ENCODE results near the gene ADAT2. TPM values are rescaled to one million over a fixed set of nuclear protein-coding genes. Genes with fewer than 3 reads are reported as not detected.

ADAT2 gene
- polyA plus RNA-seq, result 10 to 100 TPM in 1 of 4 donors, 1 to 10 TPM in 2, under 1 TPM in 1; 0.81 to 31.6 (median 2.8) TPM
- long read RNA-seq, donor 1, full-length matches to known transcripts, result 7 of 32 reads
- long read RNA-seq, donor 1, partial matches to known transcripts, result 25 of 32 reads
- long read RNA-seq, donor 1, other reads (novel, unspliced or antisense), result 0 of 32 reads
- long read RNA-seq, donor 2, full-length matches to known transcripts, result 4 of 4 reads
- long read RNA-seq, donor 2, partial matches to known transcripts, result 0 of 4 reads
- long read RNA-seq, donor 2, other reads (novel, unspliced or antisense), result 0 of 4 reads
- long read RNA-seq, donor 3, full-length matches to known transcripts, result 2 of 9 reads
- long read RNA-seq, donor 3, partial matches to known transcripts, result 0 of 9 reads
- long read RNA-seq, donor 3, other reads (novel, unspliced or antisense), result 7 of 9 reads
- long read RNA-seq, donor 4, result 0 reads
- long read RNA-seq, donor 5, partial matches to known transcripts, result 0 of 5 reads
- long read RNA-seq, donor 5, other reads (novel, unspliced or antisense), result 5 of 5 reads
- long read RNA-seq, donor 6, full-length matches to known transcripts, result 1 of 1 reads
- long read RNA-seq, donor 6, partial matches to known transcripts, result 0 of 1 reads
- long read RNA-seq, donor 6, other reads (novel, unspliced or antisense), result 0 of 1 reads
- long read RNA-seq, donor 7, partial matches to known transcripts, result 0 of 1 reads
- long read RNA-seq, donor 7, other reads (novel, unspliced or antisense), result 0 of 1 reads
- long read RNA-seq, donor 8, full-length matches to known transcripts, result 1 of 1 reads
- long read RNA-seq, donor 8, partial matches to known transcripts, result 0 of 1 reads
- long read RNA-seq, donor 8, other reads (novel, unspliced or antisense), result 0 of 1 reads
- long read RNA-seq, donor 9, result 0 reads
- long read RNA-seq, donor 10, full-length matches to known transcripts, result 1 of 1 reads
- long read RNA-seq, donor 10, partial matches to known transcripts, result 0 of 1 reads
- long read RNA-seq, donor 10, other reads (novel, unspliced or antisense), result 0 of 1 reads

- no peak for FAIRE-seq
- WGBS, 3 donors, result 0% methylated on average over 56 of the region's 56 CpGs
Measured at GRCh38 chr6:143450453-143451371, at the start of gene ADAT2, which contains the start of gene PEX3. TSS of gene ADAT2 (minus strand) at chr6:143450695. CDS start at chr6:143450658, 37 bp downstream. TSS of gene PEX3 (plus strand) at chr6:143450805. CDS start at chr6:143451043, 238 bp downstream.

DNA sequence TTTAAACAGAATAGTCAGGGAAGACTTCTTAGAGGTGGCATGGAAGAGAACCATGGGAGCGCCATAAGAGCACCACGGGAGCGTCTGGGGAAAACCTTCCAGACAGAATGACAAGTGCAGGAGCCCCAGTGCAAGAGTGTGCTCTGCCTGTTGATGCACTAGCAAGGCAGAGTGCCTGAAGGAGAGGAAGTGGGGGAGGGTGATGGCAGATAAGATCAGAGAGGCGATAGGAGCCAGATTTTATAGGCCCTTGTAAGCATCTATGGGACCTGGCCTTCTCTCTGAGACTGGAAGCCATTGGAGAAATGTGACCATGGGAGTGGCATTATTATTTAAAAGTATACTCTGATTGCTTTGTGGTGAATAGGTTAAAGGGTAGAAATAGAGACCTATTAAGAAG, 47.9 kb upstream of the ADAT2 start:
- Histone ChIP-seq H3K36me3 (ENCODE audit: control insufficient read depth in 3 of 3, insufficient read depth in 2 of 3, low read depth in 1 of 3, low read length in 3 of 3) (peaks cover 0 to 26% (median 19%) of the 10 kb centered on the region in 3 donors), H3K9me3 (ENCODE audit: control insufficient read depth in 2 of 2, insufficient read depth in 1 of 2, low read depth in 1 of 2, low read length in 1 of 2) (no peaks in the 10 kb centered on the region), H3K4me1 (ENCODE audit: control insufficient read depth in 3 of 3, insufficient read depth in 2 of 3, low read depth in 1 of 3, low read length in 2 of 3) (no peaks in the 10 kb centered on the region), H3K27ac (ENCODE audit: low read depth in 1 of 3, low read length in 2 of 3) (no peak overlapping the region), H3K27me3 (ENCODE audit: control insufficient read depth in 3 of 3, insufficient read depth in 3 of 3, low read length in 3 of 3) (no peaks in the 10 kb centered on the region), H3K4me3 (ENCODE audit: low read depth in 1 of 3, low read length in 3 of 3) (no peak overlapping the region)
- no peak for FAIRE-seq
- WGBS, 3 donors, result 79 to 94% (median 91%) methylated on average over 4 of the region's 4 CpGs
- DNase-seq, result no peak

More at GRCh38 chr6:143450453-143451371, at the start of gene ADAT2, which contains the start of gene PEX3:
- peaks cover 0 to 8% (median 6%) of the 10 kb centered on the region in 3 donors for H3K4me1 ChIP-seq (ENCODE audit: control insufficient read depth in 3 of 3, insufficient read depth in 2 of 3, low read depth in 1 of 3, low read length in 2 of 3)
- peak within 1 kb of the TSS; percentile 77 to 86 (median 86) for H3K27ac ChIP-seq (ENCODE audit: low read depth in 1 of 3, low read length in 2 of 3)
- peak within 1 kb of the TSS; percentile 48 to 92 (median 85) for H3K4me3 ChIP-seq (ENCODE audit: low read depth in 1 of 3, low read length in 3 of 3)
- DNase-seq, result peak; percentile 94 to 97
- peaks cover 0 to 3% (median 0%) of the 10 kb centered on the region in 3 donors for H3K36me3 ChIP-seq (ENCODE audit: control insufficient read depth in 3 of 3, insufficient read depth in 2 of 3, low read depth in 1 of 3, low read length in 3 of 3)
- H3K9me3 ChIP-seq (ENCODE audit: control insufficient read depth in 2 of 2, insufficient read depth in 1 of 2, low read depth in 1 of 2, low read length in 1 of 2), result no peaks in the 10 kb centered on the region
- H3K27me3 ChIP-seq (ENCODE audit: control insufficient read depth in 3 of 3, insufficient read depth in 3 of 3, low read length in 3 of 3), result no peaks in the 10 kb centered on the region

- no peak overlapping the region for H3K27ac ChIP-seq (ENCODE audit: low read depth in 1 of 3, low read length in 2 of 3)
- H3K36me3 ChIP-seq (ENCODE audit: control insufficient read depth in 3 of 3, insufficient read depth in 2 of 3, low read depth in 1 of 3, low read length in 3 of 3), result peaks cover 0 to 26% (median 22%) of the 10 kb centered on the region in 3 donors
- DNase-seq (no peak), FAIRE-seq (no peak)
- H3K4me1 ChIP-seq (ENCODE audit: control insufficient read depth in 3 of 3, insufficient read depth in 2 of 3, low read depth in 1 of 3, low read length in 2 of 3), result no peaks in the 10 kb centered on the region
- no peak overlapping the region for H3K4me3 ChIP-seq (ENCODE audit: low read depth in 1 of 3, low read length in 3 of 3)
- WGBS, 3 donors, result 95 to 100% (median 98%) methylated on average over 1 of the region's 1 CpG
- H3K9me3 ChIP-seq (ENCODE audit: control insufficient read depth in 2 of 2, insufficient read depth in 1 of 2, low read depth in 1 of 2, low read length in 1 of 2), result no peaks in the 10 kb centered on the region
- H3K27me3 ChIP-seq (ENCODE audit: control insufficient read depth in 3 of 3, insufficient read depth in 3 of 3, low read length in 3 of 3), result no peaks in the 10 kb centered on the region
Measured at GRCh38 chr6:143496974-143497373, 46.5 kb upstream of the ADAT2 start.

DNA sequence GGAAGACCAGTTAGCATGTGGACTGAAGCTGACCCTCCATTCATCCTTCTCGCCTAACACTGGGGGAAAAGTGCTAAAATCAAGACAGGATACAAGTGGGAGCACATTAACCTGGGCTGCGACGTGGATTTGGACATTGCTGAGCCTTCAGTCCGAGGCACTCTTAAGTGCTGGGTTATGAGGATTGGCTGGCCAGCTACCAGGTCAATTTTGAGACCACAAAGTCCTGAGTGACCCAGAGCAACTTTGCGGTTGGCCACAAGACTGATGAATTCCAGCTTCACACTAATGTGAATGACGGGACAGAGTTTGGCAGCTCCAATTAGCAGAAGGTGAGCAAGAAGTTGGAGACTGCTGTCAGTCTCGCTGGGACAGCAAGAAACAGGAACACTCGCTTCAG, 40.3 kb upstream of the ADAT2 start:
- H3K4me3 ChIP-seq (ENCODE audit: low read depth in 1 of 3, low read length in 3 of 3), result no peak overlapping the region
- no peaks in the 10 kb centered on the region for H3K27me3 ChIP-seq (ENCODE audit: control insufficient read depth in 3 of 3, insufficient read depth in 3 of 3, low read length in 3 of 3)
- no peaks in the 10 kb centered on the region for H3K9me3 ChIP-seq (ENCODE audit: control insufficient read depth in 2 of 2, insufficient read depth in 1 of 2, low read depth in 1 of 2, low read length in 1 of 2)
- peaks cover 0 to 9% (median 8%) of the 10 kb centered on the region in 3 donors for H3K36me3 ChIP-seq (ENCODE audit: control insufficient read depth in 3 of 3, insufficient read depth in 2 of 3, low read depth in 1 of 3, low read length in 3 of 3)
- no peak for FAIRE-seq
- H3K4me1 ChIP-seq (ENCODE audit: control insufficient read depth in 3 of 3, insufficient read depth in 2 of 3, low read depth in 1 of 3, low read length in 2 of 3), result no peaks in the 10 kb centered on the region
- no peak overlapping the region for H3K27ac ChIP-seq (ENCODE audit: low read depth in 1 of 3, low read length in 2 of 3)
- WGBS, 3 donors, result 95 to 98% (median 97%) methylated on average over 8 of the region's 8 CpGs
- DNase-seq, result no peak

DNA sequence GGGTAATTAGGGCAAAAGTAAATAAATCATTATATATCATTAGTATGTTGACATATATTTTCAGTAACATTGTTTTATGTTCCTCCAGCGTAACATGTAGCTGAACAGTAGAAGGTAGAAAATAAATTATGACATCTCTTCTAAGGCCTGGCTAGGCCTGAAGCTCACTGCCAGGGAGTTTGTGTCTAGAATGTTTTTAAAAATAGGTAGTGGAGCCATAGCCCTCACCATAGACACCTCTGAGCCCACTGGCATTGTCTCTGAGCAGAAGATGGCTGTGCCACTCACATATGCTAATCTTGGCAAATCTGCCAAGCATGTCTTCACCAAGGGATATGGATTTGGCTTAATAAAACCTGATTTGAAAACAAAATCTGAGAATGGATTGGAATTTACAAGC, 39.7 kb upstream of the ADAT2 start:
- no peak for DNase-seq
- H3K9me3 ChIP-seq (ENCODE audit: control insufficient read depth in 2 of 2, insufficient read depth in 1 of 2, low read depth in 1 of 2, low read length in 1 of 2), result no peaks in the 10 kb centered on the region
- FAIRE-seq, result no peak
- no peaks in the 10 kb centered on the region for H3K27me3 ChIP-seq (ENCODE audit: control insufficient read depth in 3 of 3, insufficient read depth in 3 of 3, low read length in 3 of 3)
- WGBS, 3 donors, result 92 to 97% (median 95%) methylated on average over 1 of the region's 1 CpG
- H3K4me3 ChIP-seq (ENCODE audit: low read depth in 1 of 3, low read length in 3 of 3), result no peak overlapping the region
- H3K36me3 ChIP-seq (ENCODE audit: control insufficient read depth in 3 of 3, insufficient read depth in 2 of 3, low read depth in 1 of 3, low read length in 3 of 3), result peaks cover 0 to 9% (median 5%) of the 10 kb centered on the region in 3 donors
- no peaks in the 10 kb centered on the region for H3K4me1 ChIP-seq (ENCODE audit: control insufficient read depth in 3 of 3, insufficient read depth in 2 of 3, low read depth in 1 of 3, low read length in 2 of 3)
- no peak overlapping the region for H3K27ac ChIP-seq (ENCODE audit: low read depth in 1 of 3, low read length in 2 of 3)

DNA sequence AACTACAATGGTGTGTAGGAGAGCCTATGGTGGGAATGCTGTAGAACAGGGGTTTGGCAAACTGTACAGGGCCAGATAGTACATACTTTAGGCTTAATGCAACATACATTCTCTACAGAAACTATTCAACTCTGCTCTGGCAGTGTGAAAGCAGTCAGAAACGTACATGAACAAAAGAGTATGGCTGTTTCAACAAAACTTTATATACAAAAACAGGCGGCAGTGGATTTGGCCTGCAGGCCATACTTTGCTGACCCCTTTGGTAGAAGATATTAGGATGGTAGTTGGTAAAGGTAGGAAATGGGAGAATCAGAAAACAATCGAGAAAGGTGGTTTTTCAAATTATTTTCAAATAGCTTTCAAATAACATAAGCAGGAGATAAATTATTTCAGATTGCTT, 36.3 kb upstream of the ADAT2 start:
- no peaks in the 10 kb centered on the region for H3K4me1 ChIP-seq (ENCODE audit: control insufficient read depth in 3 of 3, insufficient read depth in 2 of 3, low read depth in 1 of 3, low read length in 2 of 3)
- H3K27ac ChIP-seq (ENCODE audit: low read depth in 1 of 3, low read length in 2 of 3), result no peak overlapping the region
- H3K36me3 ChIP-seq (ENCODE audit: control insufficient read depth in 3 of 3, insufficient read depth in 2 of 3, low read depth in 1 of 3, low read length in 3 of 3), result peaks cover 0 to 4% (median 2%) of the 10 kb centered on the region in 3 donors
- H3K9me3 ChIP-seq (ENCODE audit: control insufficient read depth in 2 of 2, insufficient read depth in 1 of 2, low read depth in 1 of 2, low read length in 1 of 2), result no peaks in the 10 kb centered on the region
- FAIRE-seq, result no peak
- DNase-seq, result no peak
- 91 to 97% (median 93%) methylated on average over 3 of the region's 3 CpGs for WGBS, 3 donors
- no peak overlapping the region for H3K4me3 ChIP-seq (ENCODE audit: low read depth in 1 of 3, low read length in 3 of 3)
- H3K27me3 ChIP-seq (ENCODE audit: control insufficient read depth in 3 of 3, insufficient read depth in 3 of 3, low read length in 3 of 3), result no peaks in the 10 kb centered on the region

DNA sequence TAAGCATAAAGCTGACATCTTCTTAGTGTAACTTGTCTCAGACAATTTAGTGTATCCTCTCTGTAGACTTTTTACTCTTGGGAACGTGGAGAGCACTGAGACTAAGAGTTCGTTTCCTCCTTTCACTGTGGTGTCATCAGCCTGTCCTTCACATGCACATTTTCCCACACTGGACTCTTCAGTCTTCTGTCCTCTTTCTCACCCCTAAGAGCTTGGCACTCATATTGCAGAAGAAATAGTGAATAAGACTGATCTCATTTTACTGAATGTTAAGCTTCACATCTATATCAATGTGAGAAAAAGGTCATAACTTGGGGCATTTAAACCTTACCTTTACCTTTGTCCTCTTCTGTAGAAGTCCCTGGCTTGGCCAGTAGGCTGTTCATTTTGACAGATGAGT, 35.5 kb upstream of the ADAT2 start:
- Histone ChIP-seq H3K36me3 (ENCODE audit: control insufficient read depth in 3 of 3, insufficient read depth in 2 of 3, low read depth in 1 of 3, low read length in 3 of 3) (peaks cover 0 to 3% (median 2%) of the 10 kb centered on the region in 3 donors), H3K9me3 (ENCODE audit: control insufficient read depth in 2 of 2, insufficient read depth in 1 of 2, low read depth in 1 of 2, low read length in 1 of 2) (no peaks in the 10 kb centered on the region), H3K4me3 (ENCODE audit: low read depth in 1 of 3, low read length in 3 of 3) (no peak overlapping the region), H3K27me3 (ENCODE audit: control insufficient read depth in 3 of 3, insufficient read depth in 3 of 3, low read length in 3 of 3) (no peaks in the 10 kb centered on the region), H3K27ac (ENCODE audit: low read depth in 1 of 3, low read length in 2 of 3) (no peak overlapping the region), H3K4me1 (ENCODE audit: control insufficient read depth in 3 of 3, insufficient read depth in 2 of 3, low read depth in 1 of 3, low read length in 2 of 3) (no peaks in the 10 kb centered on the region)
- DNase-seq, result no peak
- WGBS, 3 donors, result 88 to 92% (median 92%) methylated on average over 2 of the region's 2 CpGs
- no peak for FAIRE-seq
